Parathyroid adenoma (tissue), 2 donors: ENCODE measurements around the gene KLK10.

Experiments
- H2AFZ ChIP-seq: fragments of 300-600 bp; sonication (generic); one replicate; pipeline ENCODE4 v1.7.0; 2017; ENCODE audit warnings: antibody characterized with exemption, mild to moderate bottlenecking
- H3K27ac ChIP-seq: fragments of 300-600 bp; sonication (generic); one replicate; pipeline ENCODE4 v1.7.0; 2017
- H3K27me3 ChIP-seq: fragments of 300-600 bp; sonication (generic); one replicate; pipeline ENCODE4 v1.7.0; 2017; ENCODE audit warnings: low read length; ENCODE audit not compliant: control insufficient read depth, insufficient read depth
- H3K36me3 ChIP-seq: fragments of 300-600 bp; sonication (generic); one replicate; pipeline ENCODE4 v1.7.0; 2017; ENCODE audit warnings: low read length; ENCODE audit not compliant: control insufficient read depth, insufficient read depth
- H3K4me1 ChIP-seq: fragments of 300-600 bp; sonication (generic); one replicate; pipeline ENCODE4 v1.7.0; 2017; ENCODE audit warnings: control low read depth
- H3K4me2 ChIP-seq: fragments of 300-600 bp; sonication (generic); one replicate; pipeline ENCODE4 v1.7.0; 2017; ENCODE audit warnings: low read length
- H3K4me3 ChIP-seq: fragments of 300-600 bp; sonication (generic); one replicate; pipeline ENCODE4 v1.7.0; 2017; ENCODE audit warnings: low read depth, low read length
- H3K79me2 ChIP-seq: fragments of 300-600 bp; sonication (generic); one replicate; pipeline ENCODE4 v1.7.0; 2017; ENCODE audit warnings: control low read depth
- H3K9ac ChIP-seq: fragments of 300-600 bp; sonication (generic); one replicate; pipeline ENCODE4 v1.7.0; 2017; ENCODE audit warnings: mild to moderate bottlenecking
- H3K9me3 ChIP-seq: fragments of 300-600 bp; sonication (generic); one replicate; pipeline ENCODE4 v1.7.0; 2017; ENCODE audit warnings: low read length; ENCODE audit not compliant: control insufficient read depth
- TF ChIP-seq, protein P1 (sequence below): fragments of 300-600 bp; sonication (generic); IDR thresholded peaks from one replicate; pipeline ENCODE4 v1.7.0; 2017; ENCODE audit warnings: antibody characterized with exemption, mild to moderate bottlenecking
- donor health status: primary hyperparathyroidism.

The KLK10 gene

DNA sequence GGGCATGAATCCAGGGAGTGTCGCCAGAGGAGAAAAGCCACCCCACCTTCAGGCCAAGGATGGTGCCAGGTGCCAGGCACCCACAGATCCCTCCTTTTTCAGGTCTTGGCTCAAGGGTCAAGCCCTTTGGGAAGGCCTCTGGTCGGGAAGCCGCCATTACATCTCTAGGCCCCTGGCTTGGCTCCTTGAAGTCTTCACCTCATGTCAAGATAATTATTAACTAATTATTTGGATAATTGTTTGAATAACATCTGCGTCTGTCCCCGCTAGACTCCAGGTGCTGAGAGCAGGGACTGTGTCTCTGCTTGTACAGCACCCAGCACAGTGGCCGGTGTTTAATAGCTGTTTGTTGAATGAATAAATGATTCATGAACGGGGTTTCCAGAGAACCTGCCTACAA lies 44.2 kb upstream of the KLK10 start:
- Histone ChIP-seq H3K27ac (no peak overlapping the region), H2AFZ (no peak overlapping the region), H3K4me3 (no peak overlapping the region), H3K36me3 (no peaks in the 10 kb centered on the region), H3K9me3 (no peaks in the 10 kb centered on the region), H3K27me3 (no peaks in the 10 kb centered on the region), H3K79me2 (no peaks in the 10 kb centered on the region), H3K9ac (no peak overlapping the region), H3K4me1 (no peaks in the 10 kb centered on the region), H3K4me2 (no peak overlapping the region)
- TF ChIP-seq, protein P1, sequence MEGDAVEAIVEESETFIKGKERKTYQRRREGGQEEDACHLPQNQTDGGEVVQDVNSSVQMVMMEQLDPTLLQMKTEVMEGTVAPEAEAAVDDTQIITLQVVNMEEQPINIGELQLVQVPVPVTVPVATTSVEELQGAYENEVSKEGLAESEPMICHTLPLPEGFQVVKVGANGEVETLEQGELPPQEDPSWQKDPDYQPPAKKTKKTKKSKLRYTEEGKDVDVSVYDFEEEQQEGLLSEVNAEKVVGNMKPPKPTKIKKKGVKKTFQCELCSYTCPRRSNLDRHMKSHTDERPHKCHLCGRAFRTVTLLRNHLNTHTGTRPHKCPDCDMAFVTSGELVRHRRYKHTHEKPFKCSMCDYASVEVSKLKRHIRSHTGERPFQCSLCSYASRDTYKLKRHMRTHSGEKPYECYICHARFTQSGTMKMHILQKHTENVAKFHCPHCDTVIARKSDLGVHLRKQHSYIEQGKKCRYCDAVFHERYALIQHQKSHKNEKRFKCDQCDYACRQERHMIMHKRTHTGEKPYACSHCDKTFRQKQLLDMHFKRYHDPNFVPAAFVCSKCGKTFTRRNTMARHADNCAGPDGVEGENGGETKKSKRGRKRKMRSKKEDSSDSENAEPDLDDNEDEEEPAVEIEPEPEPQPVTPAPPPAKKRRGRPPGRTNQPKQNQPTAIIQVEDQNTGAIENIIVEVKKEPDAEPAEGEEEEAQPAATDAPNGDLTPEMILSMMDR: no peak

DNA sequence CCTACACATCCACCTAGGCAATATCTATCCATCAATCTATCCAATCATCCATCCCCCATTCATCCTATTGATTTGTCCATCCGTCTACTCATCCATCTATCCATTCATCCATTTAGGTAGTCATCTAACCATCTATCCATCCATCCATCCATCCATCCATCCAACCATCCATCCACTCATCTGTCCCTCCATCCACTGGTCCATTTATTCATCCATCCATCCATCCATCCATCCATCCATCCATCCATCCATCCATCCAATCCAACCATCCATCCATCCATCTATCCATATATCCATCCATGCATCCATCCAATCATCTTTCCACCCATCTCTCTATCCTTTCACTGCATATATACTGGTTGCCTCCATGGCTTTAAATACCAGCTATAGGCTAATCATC lies 41.5 kb upstream of the KLK10 start:
- Histone ChIP-seq H3K79me2 (no peaks in the 10 kb centered on the region), H2AFZ (no peak overlapping the region), H3K4me3 (no peak overlapping the region), H3K9ac (no peak overlapping the region), H3K4me1 (no peaks in the 10 kb centered on the region), H3K27ac (no peak overlapping the region), H3K4me2 (no peak overlapping the region), H3K9me3 (no peaks in the 10 kb centered on the region), H3K27me3 (no peaks in the 10 kb centered on the region), H3K36me3 (no peaks in the 10 kb centered on the region)
- TF ChIP-seq, protein P1: no peak

DNA sequence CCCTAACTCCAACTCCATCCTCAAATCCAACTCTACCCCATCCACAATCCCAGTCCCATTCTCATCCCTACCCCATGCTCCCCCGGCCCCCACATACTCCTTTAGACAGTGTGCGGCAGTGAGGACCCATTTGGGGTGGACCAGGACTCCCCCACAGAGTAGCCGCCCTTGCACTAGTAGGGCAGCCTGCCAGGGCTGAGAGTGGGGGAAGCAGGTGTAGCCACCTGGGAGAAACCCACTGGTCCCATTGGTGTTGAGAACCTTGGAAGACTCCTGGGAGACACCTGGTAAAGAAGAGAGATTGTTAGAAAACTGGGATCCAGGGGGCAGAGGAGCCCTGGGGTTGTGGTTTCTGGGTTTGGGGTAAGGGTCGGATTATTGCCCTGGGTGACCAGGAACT lies 40.8 kb upstream of the KLK10 start:
- no peaks in the 10 kb centered on the region for H3K36me3 ChIP-seq
- H3K27me3 ChIP-seq: no peaks in the 10 kb centered on the region
- TF ChIP-seq, protein P1: no peak
- no peaks in the 10 kb centered on the region for H3K9me3 ChIP-seq
- H3K79me2 ChIP-seq: no peaks in the 10 kb centered on the region
- H3K4me3 ChIP-seq: no peak overlapping the region
- H3K4me2 ChIP-seq: no peak overlapping the region
- no peak overlapping the region for H2AFZ ChIP-seq
- no peaks in the 10 kb centered on the region for H3K4me1 ChIP-seq
- H3K27ac ChIP-seq: no peak overlapping the region
- no peak overlapping the region for H3K9ac ChIP-seq

DNA sequence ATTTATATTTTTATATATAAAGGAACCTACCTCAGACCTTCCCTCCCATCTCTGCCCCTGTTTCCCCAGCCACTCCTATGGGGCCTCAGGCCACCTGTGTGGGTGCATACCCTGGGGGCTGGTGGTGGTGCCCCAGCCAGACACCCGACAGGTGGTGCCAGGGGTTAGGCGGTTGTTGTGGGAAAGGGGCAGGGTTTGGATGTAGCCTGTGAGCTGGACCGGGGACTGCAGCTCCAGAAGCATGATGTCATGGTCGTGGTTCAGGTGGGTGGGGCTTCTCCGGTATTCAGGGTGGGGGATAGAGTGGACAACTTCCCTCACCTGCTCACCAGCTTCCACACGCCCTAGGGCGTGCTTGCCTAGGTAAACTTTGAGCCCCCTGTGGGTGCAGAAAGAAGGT lies 40.2 kb upstream of the KLK10 start:
- H2AFZ ChIP-seq: no peak overlapping the region

DNA sequence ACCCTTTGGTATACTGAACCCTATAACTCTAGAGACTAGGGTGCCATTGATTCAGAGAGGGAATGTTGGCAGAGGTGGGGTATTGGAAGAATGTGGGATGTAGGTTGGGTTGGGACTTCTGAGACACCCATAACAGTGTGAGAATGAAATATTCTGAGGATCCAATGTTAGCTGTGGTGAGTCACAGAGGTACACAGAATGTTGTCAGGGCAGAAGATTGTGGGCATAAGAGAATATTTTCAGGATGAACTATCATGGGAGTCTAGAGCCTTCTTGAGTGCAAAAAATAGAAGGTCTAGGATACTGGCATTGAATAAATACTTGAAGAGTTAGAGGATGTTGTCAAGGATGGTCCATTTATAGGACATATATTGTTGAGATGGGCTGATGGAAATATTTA lies 36.4 kb upstream of the KLK10 start:
- Histone ChIP-seq H3K4me3 (no peak overlapping the region), H2AFZ (no peak overlapping the region), H3K36me3 (no peaks in the 10 kb centered on the region), H3K27ac (no peak overlapping the region), H3K4me1 (no peaks in the 10 kb centered on the region), H3K79me2 (no peaks in the 10 kb centered on the region), H3K9me3 (no peaks in the 10 kb centered on the region), H3K27me3 (no peaks in the 10 kb centered on the region), H3K4me2 (no peak overlapping the region), H3K9ac (no peak overlapping the region)
- TF ChIP-seq, protein P1: no peak

More for the DNA sequence above, 40.2 kb upstream of the KLK10 start:
- H3K4me3 ChIP-seq: no peak overlapping the region
- no peaks in the 10 kb centered on the region for H3K27me3 ChIP-seq
- H3K9me3 ChIP-seq: no peaks in the 10 kb centered on the region
- no peak overlapping the region for H3K9ac ChIP-seq
- no peaks in the 10 kb centered on the region for H3K79me2 ChIP-seq
- no peak overlapping the region for H3K27ac ChIP-seq
- TF ChIP-seq, protein P1: no peak
- no peak overlapping the region for H3K4me2 ChIP-seq
- no peaks in the 10 kb centered on the region for H3K4me1 ChIP-seq
- no peaks in the 10 kb centered on the region for H3K36me3 ChIP-seq
